NCI-H1092 treated with DMSO at 0.1 percent for 48 hours (cell line): Measurements from ENCODE around the gene MEIOB.
"Not testable (repeated sequence)": the region's sequence is repeated elsewhere in the genome, so short reads cannot be mapped to it uniquely, and the experiment has no call there.

Source experiments
- DNase-seq: peaks from one replicate; lab custom pipeline; 2025; lab: John Stamatoyannopoulos, UW

Gene MEIOB

DNA sequence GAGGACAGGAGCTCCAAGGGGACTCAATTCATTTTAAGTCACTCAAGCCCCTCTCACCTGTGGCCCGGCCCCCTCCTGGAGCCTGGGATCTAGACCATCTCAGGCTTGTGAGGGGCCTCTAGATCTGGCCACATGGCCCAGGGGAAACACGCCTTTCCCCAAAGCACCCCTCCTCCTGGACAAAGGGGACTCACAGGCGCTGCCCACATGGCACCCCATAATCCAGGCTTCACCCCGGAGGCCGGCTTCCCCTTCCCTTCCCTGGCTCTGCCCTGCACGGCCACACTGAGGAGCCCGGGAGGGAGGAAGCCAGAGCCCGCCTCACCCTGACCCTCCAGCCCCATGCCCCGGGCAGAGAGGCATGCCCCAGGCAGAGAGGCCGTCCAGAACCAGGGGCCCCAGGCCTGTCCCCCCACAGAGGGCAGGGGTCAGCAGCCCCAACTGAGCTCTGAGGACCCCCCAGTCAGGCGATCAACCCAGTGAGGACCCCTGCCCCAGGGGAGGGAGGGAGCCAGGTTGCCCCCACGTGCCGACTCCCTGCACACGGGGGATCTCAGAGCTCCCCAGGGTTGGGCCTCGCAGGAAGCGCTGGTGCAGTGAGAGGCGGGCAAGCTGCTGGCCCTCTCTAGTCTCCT, 35.4 kb upstream of the MEIOB start:
- no peak for DNase-seq

DNA sequence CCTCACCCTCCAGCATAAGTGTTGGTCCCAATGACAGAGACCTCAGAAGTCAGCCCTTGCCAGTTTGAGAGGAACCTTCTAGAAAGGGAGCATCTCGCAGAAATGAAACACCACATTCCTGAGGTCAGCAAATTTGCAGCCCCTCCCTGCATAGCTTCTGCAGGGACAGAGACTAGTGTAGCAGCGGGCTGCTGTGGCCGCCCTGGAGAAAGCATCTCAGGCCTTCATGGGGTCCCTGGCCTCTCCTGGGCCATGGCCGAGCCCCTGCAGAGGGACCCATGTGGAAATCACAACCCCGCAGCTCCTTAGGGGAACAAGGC, 34.8 kb upstream of the MEIOB start:
- no peak for DNase-seq

DNA sequence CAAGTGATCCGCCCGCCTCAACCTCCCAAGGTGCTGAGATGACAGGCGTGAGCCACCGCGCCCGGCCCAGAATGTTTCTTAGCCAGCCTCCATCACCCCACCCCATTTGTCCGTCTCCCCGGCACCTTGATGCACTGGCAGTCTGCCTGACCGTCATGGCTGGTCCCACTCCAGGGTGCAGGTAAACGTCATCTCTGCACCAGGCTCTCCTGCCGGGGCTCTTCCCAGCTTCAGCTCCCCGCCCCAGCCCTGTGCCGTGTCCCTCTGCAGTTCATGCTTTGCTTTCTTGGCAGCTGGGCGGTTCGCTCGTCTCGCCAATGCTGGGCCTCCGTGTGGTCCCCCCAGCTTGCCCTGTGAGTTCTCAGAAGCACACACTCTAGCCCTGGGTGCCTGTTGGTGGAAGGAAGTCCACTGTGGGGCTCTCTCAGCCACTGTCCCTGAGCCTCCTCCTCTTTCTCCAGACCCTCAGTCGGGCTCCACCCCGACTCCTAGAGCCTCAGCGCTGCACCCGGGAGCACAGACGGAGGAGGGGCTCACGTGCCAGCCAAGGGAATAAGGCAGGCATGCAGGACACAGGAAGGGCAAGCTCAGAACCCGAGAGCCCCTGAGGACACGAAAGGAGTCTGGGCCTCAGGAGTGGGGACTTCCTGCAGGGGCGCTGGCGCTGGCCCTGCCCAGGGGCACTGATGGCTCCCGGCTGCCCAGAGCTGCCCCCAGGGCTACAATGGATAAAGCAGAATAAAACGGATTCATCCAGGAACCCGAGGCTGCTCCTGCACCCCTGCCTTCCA, 34.3 kb upstream of the MEIOB start:
- peak; percentile 42 for DNase-seq

DNA sequence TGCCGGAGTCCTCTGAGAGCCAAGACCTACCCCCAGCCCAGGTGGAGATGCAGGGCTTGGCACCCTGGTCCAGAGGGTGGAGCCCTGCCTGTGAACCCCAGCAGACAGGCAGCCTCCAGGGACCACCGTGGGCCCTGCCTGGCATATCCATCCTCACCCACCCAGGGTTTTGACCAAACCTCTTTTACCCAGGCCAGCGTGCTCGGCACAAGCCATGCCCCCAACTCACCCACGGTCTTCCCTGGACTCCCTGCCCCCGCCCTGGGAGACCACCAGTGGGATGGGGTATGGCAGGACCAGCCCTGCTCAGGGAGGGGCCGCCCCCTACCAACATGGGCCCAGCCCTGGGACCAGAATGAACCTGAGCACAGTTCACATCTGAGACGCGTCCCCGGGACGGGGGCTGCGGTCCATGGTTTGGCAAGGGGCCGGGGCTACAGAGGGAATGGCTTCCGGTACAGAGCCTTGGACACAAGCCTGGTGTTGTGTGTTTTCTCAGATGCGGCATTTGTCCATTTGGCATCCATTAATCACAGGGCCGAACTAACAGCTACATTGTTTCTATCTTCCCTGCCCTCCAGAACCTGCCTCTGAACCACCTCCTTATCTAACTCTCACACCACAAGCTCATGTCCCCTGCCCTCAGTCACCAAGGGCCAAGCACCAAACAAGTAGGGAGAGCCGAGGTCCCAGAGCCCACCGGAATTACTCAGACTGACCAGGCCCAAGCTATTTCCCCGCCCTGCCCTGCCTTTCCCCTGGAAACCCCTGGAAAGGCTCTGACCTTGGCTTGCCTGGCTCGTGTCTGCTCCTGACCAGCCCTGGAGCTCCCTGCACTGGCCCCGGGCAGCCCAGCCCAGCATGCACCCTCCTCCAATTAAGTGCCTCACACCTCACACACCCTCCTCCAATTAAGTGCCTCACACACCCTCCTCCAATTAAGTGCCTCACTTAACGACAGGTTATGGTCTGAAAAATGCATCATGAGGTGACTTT, 32.2 kb upstream of the MEIOB start:
- DNase-seq: no peak

DNA sequence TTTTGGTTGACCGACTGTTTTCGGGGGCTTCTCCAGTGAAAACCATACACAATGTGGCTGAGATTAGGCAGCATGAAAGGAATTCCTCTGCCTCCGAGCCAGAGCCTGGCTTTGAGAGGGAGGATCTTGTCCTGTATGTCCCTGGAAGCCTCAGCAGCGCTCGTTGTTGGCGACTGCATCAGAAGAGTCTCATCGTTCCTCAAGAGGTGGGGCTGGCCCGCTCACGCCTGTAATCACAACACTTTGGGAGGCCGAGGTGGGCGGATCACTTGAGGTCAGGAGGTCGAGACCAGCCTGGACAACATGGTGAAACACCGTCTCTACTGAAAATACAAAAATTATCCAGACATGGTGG, 31.2 kb upstream of the MEIOB start:
- DNase-seq: no peak

DNA sequence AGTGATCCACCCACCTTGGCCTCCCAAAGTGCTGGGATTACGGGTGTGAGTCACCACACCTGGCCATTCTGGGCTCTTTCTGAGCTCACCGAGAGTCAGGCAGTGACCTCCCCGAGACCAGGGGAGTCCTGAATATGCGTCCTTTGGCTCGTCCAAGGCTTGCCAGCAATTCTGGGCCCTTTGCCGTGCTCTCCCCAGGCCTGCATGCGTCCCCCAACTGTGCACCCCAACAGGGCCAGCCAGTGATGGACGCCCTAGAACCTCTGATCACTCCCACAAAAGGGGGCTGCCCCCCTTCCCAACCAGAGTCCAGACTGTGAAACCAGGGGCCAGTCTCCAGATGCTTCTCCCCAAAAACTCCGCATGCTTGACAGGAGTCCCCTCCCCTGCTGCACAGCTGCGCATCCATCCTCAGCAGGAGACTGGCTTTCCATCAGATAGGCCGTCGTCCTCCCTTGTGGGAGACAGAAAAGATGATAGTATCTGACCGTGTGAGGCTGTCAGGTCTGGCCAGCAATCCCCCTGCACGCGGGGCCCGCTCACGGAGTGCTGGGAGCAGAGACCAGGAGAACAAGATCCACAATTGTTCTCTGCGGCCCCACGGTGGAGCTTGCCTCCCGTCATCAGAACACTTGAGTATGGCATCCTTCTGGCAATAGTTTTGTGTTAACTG, 30.7 kb upstream of the MEIOB start:
- no peak for DNase-seq

DNA sequence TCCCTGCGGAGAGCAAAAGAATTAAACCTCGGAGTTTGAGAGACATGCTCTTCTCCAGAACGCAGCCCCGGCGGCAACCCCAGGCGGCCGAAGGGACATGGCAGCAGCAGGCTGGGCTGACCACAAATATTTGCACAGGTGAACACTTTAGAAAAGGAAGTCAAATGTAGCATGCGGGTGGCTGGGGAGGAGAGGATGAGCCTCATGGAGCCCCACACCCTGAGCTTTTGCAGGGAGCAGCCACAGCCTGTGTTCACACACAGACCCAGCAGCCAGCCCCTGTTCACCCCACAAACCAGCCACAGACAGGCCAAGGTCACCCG, 28.4 kb upstream of the MEIOB start:
- peak; percentile 92 for DNase-seq

DNA sequence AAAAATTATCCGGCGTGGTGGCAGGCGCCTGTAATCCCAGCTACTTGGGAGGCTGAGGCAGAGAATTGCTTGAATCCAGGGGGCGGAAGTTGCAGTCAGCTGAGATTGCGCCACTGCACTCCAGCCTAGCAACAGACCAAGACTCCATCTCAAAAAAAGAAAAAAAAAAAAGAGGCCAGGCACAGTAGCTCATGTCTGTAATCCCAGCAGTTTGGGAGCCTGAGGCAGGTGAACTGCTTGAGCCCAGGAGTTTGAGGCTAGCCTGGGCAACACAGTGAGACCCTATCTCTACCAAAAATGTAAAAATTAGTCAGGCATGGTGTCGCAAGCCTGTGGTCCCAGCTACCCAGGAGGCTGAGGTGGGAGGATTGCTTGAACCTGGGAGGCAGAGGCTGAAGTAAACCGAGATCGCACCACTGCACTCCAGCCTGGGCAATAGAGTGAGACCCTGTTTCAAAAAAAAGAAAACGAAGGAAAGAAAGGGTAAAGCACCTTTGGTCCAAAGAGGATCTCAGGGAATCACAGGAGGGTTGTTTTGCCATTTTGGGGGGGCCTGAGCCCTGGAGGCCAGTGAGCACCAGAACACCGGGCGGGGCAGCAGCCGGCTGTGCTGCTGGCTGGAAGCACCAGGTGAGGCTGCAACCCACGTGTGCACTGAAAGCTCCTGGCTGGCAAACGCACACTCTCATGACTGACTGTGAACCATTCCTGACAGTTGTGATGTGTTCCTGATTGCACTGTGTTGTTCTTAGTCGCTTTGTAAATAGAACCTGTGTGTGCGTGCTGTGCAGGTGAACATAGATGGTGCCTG, 27.9 kb upstream of the MEIOB start:
- DNase-seq: peak; percentile 92

DNA sequence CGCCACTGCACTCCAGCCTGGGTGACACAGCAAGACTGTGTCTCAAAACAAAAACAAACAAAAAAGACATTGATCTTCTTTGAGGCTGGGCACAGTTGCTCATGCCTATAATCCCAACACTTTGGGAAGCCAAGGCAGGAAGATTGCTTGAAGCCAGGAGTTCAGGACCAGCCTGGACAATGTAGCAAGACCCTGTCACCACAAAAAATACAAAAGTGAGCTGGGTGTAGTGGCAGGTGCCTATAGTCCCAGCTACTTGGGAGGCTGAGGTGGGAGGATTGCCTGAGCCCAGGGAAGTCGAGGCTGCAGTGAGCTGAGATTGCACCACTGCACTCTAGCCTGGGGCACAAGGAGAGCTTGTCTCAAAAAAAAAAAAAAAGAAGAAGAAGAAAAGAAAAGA, 25.7 kb upstream of the MEIOB start:
- not testable (repeated sequence) for DNase-seq

DNA sequence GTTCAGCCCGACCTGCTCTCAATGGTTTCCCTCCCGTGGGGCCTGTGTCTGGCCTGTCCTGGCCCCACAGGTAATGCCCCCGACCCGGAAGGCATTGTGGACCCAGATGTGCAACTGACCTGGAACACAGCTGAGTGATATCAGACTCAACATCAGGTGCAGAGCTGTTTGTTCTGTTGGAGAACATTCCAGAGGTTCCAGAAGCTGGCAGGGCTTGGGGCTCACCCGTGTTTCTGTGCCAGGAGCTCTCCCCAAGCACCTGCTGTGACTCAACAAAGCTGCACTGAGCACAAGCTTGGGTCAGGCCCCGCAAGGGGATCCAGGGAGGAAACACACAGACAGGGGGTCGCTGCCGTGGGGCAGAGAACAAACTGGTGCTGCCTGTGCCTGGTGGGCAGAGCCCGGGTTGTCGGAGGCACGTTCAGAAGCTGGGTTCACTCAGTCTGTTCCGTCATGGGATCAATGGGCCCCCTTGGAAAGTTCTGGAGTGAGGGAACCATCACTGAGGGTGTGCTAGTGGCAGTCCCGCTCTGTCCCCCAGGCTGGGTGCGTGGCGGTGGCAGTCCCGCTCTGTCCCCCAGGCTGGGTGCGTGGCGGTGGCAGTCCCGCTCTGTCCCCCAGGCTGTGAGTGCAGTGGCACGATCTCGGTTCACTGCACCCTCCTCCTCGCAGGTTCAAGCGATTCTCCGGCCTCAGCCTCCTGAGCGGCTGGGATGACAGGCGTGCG, 24.1 kb upstream of the MEIOB start:
- DNase-seq: no peak

DNA sequence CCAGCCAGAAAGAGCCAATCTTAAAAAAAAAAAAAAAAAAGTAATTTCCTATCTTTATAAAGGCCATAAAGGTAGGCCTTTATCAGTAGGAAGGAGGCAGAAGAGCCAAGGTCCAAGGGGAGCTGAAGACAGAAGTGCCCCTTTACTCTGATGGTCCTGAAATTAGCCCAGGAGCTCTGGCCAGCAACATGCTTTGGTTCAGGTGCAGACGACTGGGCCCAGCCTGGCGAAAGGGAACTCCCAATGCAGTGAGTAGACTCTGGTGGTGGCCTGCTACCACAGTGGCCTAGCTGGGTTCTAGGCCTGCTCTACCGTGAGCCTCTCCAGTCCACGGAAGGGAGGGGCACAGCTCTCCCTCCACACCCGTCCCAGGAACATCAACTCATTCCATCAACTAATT, 23.1 kb upstream of the MEIOB start:
- no peak for DNase-seq

DNA sequence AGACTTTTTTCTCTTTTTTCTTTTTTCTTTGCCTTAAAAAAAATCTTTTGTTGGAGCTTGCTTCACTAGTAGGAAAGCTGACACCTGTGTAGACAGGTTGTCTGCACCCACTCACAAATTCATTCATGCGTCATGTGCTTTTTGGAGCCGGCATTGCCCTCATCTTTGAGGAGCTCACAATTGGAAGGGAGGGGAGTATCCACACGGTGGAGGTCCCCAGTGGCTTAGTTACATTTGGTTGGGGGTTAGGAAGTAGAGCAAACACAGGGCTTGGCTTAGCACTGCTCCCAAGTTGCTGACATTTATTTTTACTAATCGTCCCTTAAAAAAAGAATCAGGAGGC, 18.7 kb upstream of the MEIOB start:
- DNase-seq: peak; percentile 45

DNA sequence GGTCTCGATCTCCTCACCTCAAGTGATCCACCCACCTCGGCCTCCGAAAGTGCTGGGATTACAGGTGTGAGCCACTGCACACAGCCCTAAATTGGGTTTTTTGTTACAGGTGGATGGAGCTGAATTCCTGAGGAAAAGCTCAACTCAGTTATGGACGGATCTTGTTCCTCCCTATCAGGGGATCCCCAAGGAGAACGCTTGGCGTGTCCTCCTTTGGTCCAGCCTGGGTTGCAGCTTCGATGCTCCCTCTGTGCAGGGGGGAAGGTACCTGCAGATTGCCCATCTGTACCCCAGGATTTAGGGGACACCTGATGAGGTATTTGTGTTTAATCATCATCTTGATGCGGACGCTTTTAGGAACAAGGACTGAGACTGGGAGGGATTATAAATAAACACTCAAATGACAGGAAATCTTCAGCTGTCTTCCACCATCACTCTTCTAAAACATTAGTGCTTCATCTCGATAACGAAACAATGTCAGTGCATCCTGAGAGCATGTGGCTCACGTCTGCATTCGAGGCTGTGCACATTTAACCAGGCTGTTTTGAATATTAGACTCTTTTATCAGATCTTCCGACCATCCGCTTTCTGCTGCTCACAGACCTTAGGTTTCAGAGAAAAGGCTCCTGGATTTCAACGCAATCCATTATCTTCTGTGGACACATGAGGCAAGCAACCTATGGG, 18.2 kb upstream of the MEIOB start:
- no peak for DNase-seq

DNA sequence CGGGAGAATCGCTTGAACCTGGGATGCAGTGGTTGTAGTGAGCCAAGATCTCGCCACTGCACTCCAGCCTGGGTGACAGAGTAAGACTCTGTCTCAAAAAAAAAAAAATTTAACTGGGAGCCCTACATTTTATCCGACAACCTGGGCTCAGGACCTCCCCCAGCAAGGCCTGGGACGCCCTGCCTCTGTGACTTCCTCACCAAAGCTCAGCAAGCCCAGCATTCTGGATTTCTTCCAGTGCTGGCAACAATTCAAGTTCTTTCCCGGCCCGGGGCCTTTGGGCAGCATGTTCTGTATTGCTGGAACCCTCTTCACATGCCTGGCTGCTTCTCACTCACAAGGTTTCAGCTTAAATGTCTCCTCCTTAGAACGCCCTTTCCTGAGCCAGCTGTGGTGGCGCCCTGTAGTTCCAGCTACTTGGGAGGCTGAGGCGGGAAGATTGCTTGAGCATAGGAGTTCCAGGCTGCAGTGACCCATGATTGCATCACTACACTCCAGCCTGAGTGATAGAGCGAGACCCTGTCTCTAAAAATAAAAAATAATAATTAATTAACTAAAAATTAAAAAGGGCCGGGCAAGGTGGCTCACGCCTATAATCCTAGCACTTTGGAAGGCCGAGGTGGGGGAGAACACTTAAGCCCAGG, 15.9 kb upstream of the MEIOB start:
- no peak for DNase-seq

DNA sequence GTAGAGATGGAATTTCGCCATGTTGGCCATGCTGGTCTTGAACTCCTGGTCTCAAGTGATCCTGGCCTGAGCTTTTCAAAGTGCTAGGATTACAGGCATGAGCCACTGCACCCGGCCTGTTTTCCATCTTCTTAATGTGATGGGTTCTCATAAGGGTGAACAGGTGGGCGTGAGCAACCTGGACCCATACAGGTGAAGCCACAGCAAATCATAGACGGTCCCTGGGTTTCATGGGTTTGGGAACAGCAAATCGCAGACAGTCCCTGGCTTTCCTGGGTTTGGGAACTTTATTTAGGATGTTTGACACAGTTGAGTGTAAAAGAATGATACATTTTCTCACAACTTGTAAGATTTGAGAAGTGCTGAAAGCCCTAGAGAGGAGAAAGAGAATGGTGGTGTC, 12.9 kb upstream of the MEIOB start:
- DNase-seq: no peak

DNA sequence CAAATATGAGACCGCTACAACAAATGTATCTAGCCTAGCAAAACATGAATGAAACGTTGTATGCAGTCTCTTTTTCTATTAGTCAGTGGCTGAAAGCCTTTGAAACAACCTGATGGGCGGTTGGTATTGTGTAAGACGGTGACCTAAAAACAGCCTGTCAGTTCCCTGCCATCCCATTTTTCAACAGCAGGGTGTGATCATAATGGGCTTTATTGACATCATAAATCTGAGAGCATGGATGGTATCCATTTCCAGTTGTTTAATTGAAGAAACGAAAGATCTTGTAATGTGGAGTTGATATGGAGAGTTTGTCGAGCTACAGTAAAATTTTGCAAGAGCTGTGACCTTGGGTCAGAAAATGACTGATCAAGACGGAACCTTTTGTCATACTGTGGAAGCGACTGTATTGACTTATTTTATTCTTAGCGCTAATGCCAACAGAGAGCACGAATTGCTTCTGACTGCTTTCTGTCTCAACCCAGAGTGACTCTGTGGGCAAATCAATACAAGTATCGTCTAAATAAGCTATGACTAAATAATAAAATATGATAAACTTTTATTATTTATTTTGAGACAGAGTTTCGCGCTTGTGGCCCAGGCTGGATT, 12.3 kb upstream of the MEIOB start:
- no peak for DNase-seq

DNA sequence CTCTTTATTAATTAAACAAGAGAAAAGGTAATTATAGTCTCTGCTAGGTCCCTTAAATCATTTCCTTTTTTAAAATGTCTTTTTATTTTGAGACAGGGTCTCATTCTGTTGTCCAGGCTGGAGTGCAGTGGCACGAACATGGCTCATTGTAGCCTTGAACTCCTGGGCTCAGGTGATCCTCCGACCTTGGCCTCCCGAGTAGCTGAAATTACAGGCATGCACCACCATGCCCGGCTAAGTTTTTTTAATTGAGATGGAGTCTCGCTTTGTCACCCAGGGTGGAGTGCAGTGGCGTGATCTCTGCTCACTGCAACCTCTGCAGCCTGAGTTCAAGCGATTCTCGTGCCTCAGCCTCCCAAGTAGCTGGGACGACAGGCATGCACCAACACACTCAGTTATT, 9.2 kb upstream of the MEIOB start:
- DNase-seq: not testable (repeated sequence)

DNA sequence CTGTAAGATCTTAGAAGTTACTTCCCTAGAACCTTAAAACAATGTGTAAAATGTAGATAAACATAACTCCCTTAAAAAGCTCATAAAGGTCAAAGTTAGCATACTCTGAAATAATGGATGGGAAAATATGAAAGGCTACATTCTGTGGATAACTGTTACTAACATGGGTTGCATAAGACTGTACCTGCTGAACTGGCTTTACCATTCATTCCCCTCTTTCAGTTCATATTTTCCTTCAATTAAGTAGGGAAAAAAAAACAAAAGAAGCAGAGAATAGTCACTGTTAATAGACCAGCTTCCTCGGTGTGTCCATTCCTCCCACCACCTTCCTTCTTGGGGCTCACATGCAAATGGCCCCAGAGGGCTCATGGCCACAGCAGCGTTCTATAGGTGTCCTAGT, 7.5 kb upstream of the MEIOB start:
- DNase-seq: no peak

DNA sequence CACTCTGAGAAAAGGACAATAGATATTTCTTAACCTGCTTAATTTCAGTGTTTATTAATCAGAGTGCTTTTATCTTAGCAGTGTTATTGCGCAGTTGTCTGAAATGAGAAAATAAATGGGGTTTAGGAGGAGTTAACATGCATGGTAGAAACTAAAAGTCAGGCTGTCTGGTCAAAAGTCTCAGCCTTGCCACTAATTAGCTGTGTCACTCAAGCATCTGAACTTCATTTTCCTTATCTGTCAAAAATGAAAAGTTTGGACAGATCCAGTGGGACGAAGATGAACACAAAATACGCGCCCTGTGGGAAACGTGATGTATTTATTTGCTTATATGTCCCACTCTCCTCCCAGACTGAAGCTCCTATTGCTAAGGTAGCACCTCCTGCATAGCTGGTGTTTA, 6.3 kb upstream of the MEIOB start:
- no peak for DNase-seq

DNA sequence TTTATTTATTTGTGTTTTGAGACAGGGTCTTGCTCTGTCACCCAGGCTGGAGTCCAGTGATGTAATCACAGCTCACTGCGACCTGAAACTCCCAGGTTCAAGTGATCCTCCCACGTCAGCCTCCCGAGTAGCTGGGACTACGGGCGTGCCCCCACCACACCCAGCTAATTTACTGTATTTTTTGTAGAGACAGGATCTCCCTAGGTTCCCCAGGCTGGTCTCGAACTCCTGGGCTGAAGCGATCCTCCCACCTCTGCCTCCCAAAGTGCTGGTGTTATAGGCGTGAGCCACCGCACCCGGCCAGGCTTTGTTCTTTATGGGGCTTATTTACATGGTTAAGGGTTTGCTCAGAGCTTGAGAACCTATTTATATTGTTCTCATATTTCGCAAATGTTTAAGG, 5.8 kb upstream of the MEIOB start:
- no peak for DNase-seq
